Glomerular visceral epithelial cell (primary cell): Measurements from ENCODE around the gene GRIN3B.

Source experiments
- DNase-seq: peaks from one replicate; pipeline ENCODE4 v3.0.0-alpha.2; 2016; ENCODE audit errors: extremely low spot score

GRIN3B gene

GRCh38 chr19:1007399-1008251, 7.4 kb downstream of the GRIN3B start:
- DNase-seq, result no peak

GRCh38 chr19:1008268-1009040, 8.2 kb downstream of the GRIN3B start:
- DNase-seq, result no peak

GRCh38 chr19:1009041-1009980, 9.1 kb downstream of the GRIN3B start:
- no peak for DNase-seq

GRCh38 chr19:1009981-1010538, 9.8 kb downstream of the GRIN3B start:
- DNase-seq, result no peak

GRCh38 chr19:1010586-1011510, 10.6 kb downstream of the GRIN3B start:
- DNase-seq, result no peak

- no peak for DNase-seq
Observed at GRCh38 chr19:1011831-1012333, 11.7 kb downstream of the GRIN3B start.

GRCh38 chr19:1012334-1012733, 12.1 kb downstream of the GRIN3B start:
- DNase-seq, result no peak

- DNase-seq, result no peak
Observed at GRCh38 chr19:1013218-1013617, 13.0 kb downstream of the GRIN3B start.

- DNase-seq, result no peak
Observed at GRCh38 chr19:1014161-1015060, 14.2 kb downstream of the GRIN3B start.

GRCh38 chr19:1015061-1015781, 15.0 kb downstream of the GRIN3B start:
- DNase-seq, result no peak

GRCh38 chr19:1015782-1016646, 15.8 kb downstream of the GRIN3B start:
- no peak for DNase-seq

- DNase-seq, result peak; percentile 89
Observed at GRCh38 chr19:1016647-1017114, 16.5 kb downstream of the GRIN3B start.

- peak; percentile 47 for DNase-seq
Observed at GRCh38 chr19:1017115-1017905, 17.1 kb downstream of the GRIN3B start.

- no peak for DNase-seq
Observed at GRCh38 chr19:1017906-1018305, 17.7 kb downstream of the GRIN3B start.

GRCh38 chr19:1018393-1018792, 18.2 kb downstream of the GRIN3B start:
- DNase-seq, result no peak

- no peak for DNase-seq
Observed at GRCh38 chr19:1018932-1019615, 18.9 kb downstream of the GRIN3B start.
